Spleen (tissue), 11 donors: ENCODE data around the gene MSANTD1. TPM values are rescaled to one million over a fixed set of nuclear protein-coding genes. Genes with fewer than 3 reads are reported as not detected.
A peak's percentile ranks its signal among the peaks of the same experiment; 100 is the strongest.

Experiments used
- DNase-seq: peaks from one replicate; pipeline ENCODE4 v3.0.0-alpha.2; 2020
- H3K27ac ChIP-seq, 8 donors: fragments of 200-600 bp; sonication (generic) in 7 of 8; 1 replicate in 4 of 8; 2 replicates in 4 of 8; pipeline versions ENCODE4 v1.5.0 to v1.8.0; 2016 to 2021; ENCODE audit warnings: inconsistent platforms in 4 of 8, mild to moderate bottlenecking in 4 of 8, moderate library complexity in 1 of 8
- H3K27me3 ChIP-seq, 7 donors: fragments of 200-600 bp; sonication (generic) in 6 of 7; replicated peaks in 1 of 7; 1 replicate in 4 of 7; 2 replicates in 3 of 7; pipeline versions ENCODE4 v1.5.0 to v1.8.0; 2016 to 2021; ENCODE audit warnings: inconsistent platforms in 3 of 7, mild to moderate bottlenecking in 1 of 7
- H3K36me3 ChIP-seq, 6 donors: fragments of 200-600 bp; sonication (generic) in 5 of 6; 1 replicate in 4 of 6; 2 replicates in 2 of 6; pipeline versions ENCODE4 v1.5.0 to v1.8.0; 2016 to 2021; ENCODE audit warnings: inconsistent platforms in 2 of 6
- H3K4me1 ChIP-seq, 6 donors: fragments of 200-600 bp; sonication (generic) in 5 of 6; 1 replicate in 3 of 6; 2 replicates in 3 of 6; pipeline versions ENCODE4 v1.5.0 to v1.8.0; 2016 to 2021; ENCODE audit warnings: inconsistent platforms in 3 of 6
- H3K4me3 ChIP-seq, 8 donors: fragments of 200-600 bp; sonication (generic) in 7 of 8; 1 replicate in 4 of 8; 2 replicates in 4 of 8; pipeline versions ENCODE4 v1.5.0 to v1.8.0; 2016 to 2021; ENCODE audit warnings: inconsistent platforms in 4 of 8, mild to moderate bottlenecking in 4 of 8, moderate library complexity in 2 of 8
- H3K9me3 ChIP-seq, 8 donors: fragments of 200-600 bp; sonication (generic) in 7 of 8; 1 replicate in 4 of 8; 2 replicates in 4 of 8; pipeline versions ENCODE4 v1.5.0 to v1.8.0; 2016 to 2021; ENCODE audit warnings: inconsistent platforms in 4 of 8
- CTCF ChIP-seq, 11 experiments: fragments of 200-600 bp in 7 of 11; fragments of 450-650 bp in 4 of 11; sonication (generic) in 4 of 11; IDR thresholded peaks in 8 of 11; conservative IDR thresholded peaks in 3 of 11; 1 replicate in 7 of 11; 2 replicates in 4 of 11; pipeline versions ENCODE4 v1.4.0 to v1.8.0; 2016 to 2021; ENCODE audit warnings: antibody characterized with exemption in 11 of 11, inconsistent platforms in 4 of 11, mild to moderate bottlenecking in 1 of 11
- POLR2A ChIP-seq, 3 donors: fragments of 450-650 bp; IDR thresholded peaks; one replicate each; pipeline ENCODE4 v1.5.1; 2017; ENCODE audit warnings: antibody characterized with exemption in 3 of 3, mild to moderate bottlenecking in 1 of 3
- POLR2AphosphoS5 ChIP-seq, 3 donors: sonication (generic); formaldehyde crosslinking; IDR thresholded peaks; one replicate each; pipeline ENCODE4 v1.5.1; 2017; ENCODE audit warnings: antibody characterized with exemption in 3 of 3
- WGBS, 5 donors: extraction: QIAGEN DNeasy Blood & Tissue Kit in 3 of 5; methylation state at CpG; one replicate each; pipeline versions ENCODE4 v1.1.5 to v1.1.7; 2013 to 2018; 5-methylcytosine and 5-hydroxymethylcytosine counted together
- intact Hi-C: fragments of 100-400 bp; cut with DNase I; formaldehyde crosslinking; loops from one replicate; pipeline ENCODE4 v1.15.0; 2023; ENCODE audit warnings: low total_unique reads
- polyA plus RNA-seq, 3 donors: library from polyadenylated mRNA; stranded (reverse); fragments of 200-250 nt; gene quantifications; one replicate each; pipeline ENCODE4 v1.2.1, GENCODE V29; 2013
- total RNA-seq, 7 donors: library from RNA; depleted of rRNA in 3 of 7; stranded (reverse); fragments of >200 nt in 3 of 7; fragmentation: NEBNext Ultra II Directional in 4 of 7; extraction: Animal tissue kit (Norgen Biotek cat#: 25700) in 4 of 7; gene quantifications; one replicate each; pipeline versions ENCODE4 v1.1.0 to v1.2.1, GENCODE V29; 2016 to 2021
- donor health status: healthy with polysubstance abuse.
- donor health status: DM: no; HTN: no; CAD: no; lungs with moderate emphysema.
- donor health status: DM: no; HTN: no; CAD: no.
- donor health status: Bipolar disorder and iron deficiency.
- donor health status: healthy.
- donor health status: DM: no; HTN: no; CAD: no.
- donor health status: DM: yes; HTN: yes; CAD: no.

Gene MSANTD1
- total and polyA plus RNA-seq, 10 donors: 0.41 to 2.8 (median 1.8) TPM

- intact Hi-C loops: no loop called here
- no peaks in the 10 kb centered on the region for H3K27me3 ChIP-seq
- WGBS, 5 donors: 79 to 93% (median 90%) methylated on average over 11 to 13 of the region's 13 CpGs
- TF ChIP-seq POLR2AphosphoS5 (IDR thresholded peaks at IDR 0.05): no peak
- no peak for TF ChIP-seq CTCF (IDR thresholded peaks at IDR 0.05 in 8 of 11, conservative IDR thresholded peaks at IDR 0.05 in 3 of 11)
- TF ChIP-seq POLR2A (IDR thresholded peaks at IDR 0.05): no peak
- H3K4me1 ChIP-seq: peaks cover 0 to 4% (median 0%) of the 10 kb centered on the region in 6 donors
- DNase-seq: no peak
- H3K36me3 ChIP-seq: peaks cover 0 to 94% (median 54%) of the 10 kb centered on the region in 6 donors
- H3K27ac ChIP-seq: no peak overlapping the region
- H3K4me3 ChIP-seq: no peak overlapping the region
- H3K9me3 ChIP-seq: no peaks in the 10 kb centered on the region
Measured at GRCh38 chr4:3240936-3241522, 7.9 kb upstream of the MSANTD1 start.

GRCh38 chr4:3241898-3242524, 6.9 kb upstream of the MSANTD1 start:
- TF ChIP-seq CTCF (IDR thresholded peaks at IDR 0.05 in 8 of 11, conservative IDR thresholded peaks at IDR 0.05 in 3 of 11) (no peak), POLR2A (IDR thresholded peaks at IDR 0.05) (no peak), POLR2AphosphoS5 (IDR thresholded peaks at IDR 0.05) (no peak)
- no peak for DNase-seq
- H3K36me3 ChIP-seq: peaks cover 0 to 84% (median 46%) of the 10 kb centered on the region in 6 donors
- intact Hi-C loops: no loop called here
- H3K4me3 ChIP-seq: no peak overlapping the region
- no peaks in the 10 kb centered on the region for H3K27me3 ChIP-seq
- H3K4me1 ChIP-seq: peaks cover 0 to 4% (median 0%) of the 10 kb centered on the region in 6 donors
- 84 to 89% (median 89%) methylated on average over 17 of the region's 17 CpGs for WGBS, 5 donors
- H3K27ac ChIP-seq: no peak overlapping the region
- no peaks in the 10 kb centered on the region for H3K9me3 ChIP-seq

- WGBS, 5 donors: 73 to 82% (median 82%) methylated on average over 11 to 23 of the region's 23 CpGs
Measured at GRCh38 chr4:3243136-3243780, 5.7 kb upstream of the MSANTD1 start.

More at GRCh38 chr4:3243136-3243780, 5.7 kb upstream of the MSANTD1 start:
- no peak for DNase-seq
- Histone ChIP-seq H3K4me1 (peaks cover 0 to 4% (median 0%) of the 10 kb centered on the region in 6 donors), H3K36me3 (peaks cover 0 to 72% (median 35%) of the 10 kb centered on the region in 6 donors), H3K27me3 (no peaks in the 10 kb centered on the region), H3K27ac (no peak overlapping the region), H3K4me3 (no peak overlapping the region), H3K9me3 (no peaks in the 10 kb centered on the region)
- no peak for TF ChIP-seq POLR2A (IDR thresholded peaks at IDR 0.05)
- peak in 1 of 3 donors; percentile 33 for TF ChIP-seq POLR2AphosphoS5 (IDR thresholded peaks at IDR 0.05)
- no peak for TF ChIP-seq CTCF (IDR thresholded peaks at IDR 0.05 in 8 of 11, conservative IDR thresholded peaks at IDR 0.05 in 3 of 11)
- intact Hi-C loops: no loop called here
